SH-SY5Y (cell line): ENCODE results near the gene FAM209B.

ENCODE experiments used
- GATA2 ChIP-seq: IDR thresholded peaks from 2 replicates; pipeline ENCODE4 v1.6.1; 2011; ENCODE audit warnings: mild to moderate bottlenecking, low read depth, low read length
- GATA3 ChIP-seq: IDR thresholded peaks from 2 replicates; pipeline ENCODE4 v1.6.1; 2011; ENCODE audit warnings: low read depth, mild to moderate bottlenecking, low read length, moderate library complexity

GRCh38 chr20:56516631-56517030 is 16.4 kb upstream of the FAM209B start:
- TF ChIP-seq GATA2 (no peak), GATA3 (no peak)
